G401 (cell line): ENCODE results near the gene PHLDB1. TPM values are rescaled to one million over a fixed set of nuclear protein-coding genes. Genes with fewer than 3 reads are reported as not detected.
A peak's percentile ranks its signal among the peaks of the same experiment; 100 is the strongest.

Source experiments
- DNase-seq: peaks from one replicate; pipeline ENCODE4 v3.0.0-alpha.2; 2015; ENCODE audit warnings: low spot score
- in situ Hi-C: cut with HindIII; loops from 2 replicates; pipeline ENCODE4 v1.10.0; 2016; ENCODE audit warnings: low sequenced_read_pairs, mixed read lengths
- total RNA-seq: library from RNA; depleted of rRNA; stranded (reverse); fragments of >200 nt; shearing (Covaris generic); gene quantifications from 2 replicates; pipeline ENCODE4 v1.2.3, GENCODE V29; 2014

PHLDB1 gene
- total RNA-seq, 1 experiment from 2014 or later, result 40.6 TPM

- no peak for DNase-seq
- in situ Hi-C loops, result no loop called here
Observed at GRCh38 chr11:118633979-118634378, 26.6 kb downstream of the PHLDB1 start.

DNA sequence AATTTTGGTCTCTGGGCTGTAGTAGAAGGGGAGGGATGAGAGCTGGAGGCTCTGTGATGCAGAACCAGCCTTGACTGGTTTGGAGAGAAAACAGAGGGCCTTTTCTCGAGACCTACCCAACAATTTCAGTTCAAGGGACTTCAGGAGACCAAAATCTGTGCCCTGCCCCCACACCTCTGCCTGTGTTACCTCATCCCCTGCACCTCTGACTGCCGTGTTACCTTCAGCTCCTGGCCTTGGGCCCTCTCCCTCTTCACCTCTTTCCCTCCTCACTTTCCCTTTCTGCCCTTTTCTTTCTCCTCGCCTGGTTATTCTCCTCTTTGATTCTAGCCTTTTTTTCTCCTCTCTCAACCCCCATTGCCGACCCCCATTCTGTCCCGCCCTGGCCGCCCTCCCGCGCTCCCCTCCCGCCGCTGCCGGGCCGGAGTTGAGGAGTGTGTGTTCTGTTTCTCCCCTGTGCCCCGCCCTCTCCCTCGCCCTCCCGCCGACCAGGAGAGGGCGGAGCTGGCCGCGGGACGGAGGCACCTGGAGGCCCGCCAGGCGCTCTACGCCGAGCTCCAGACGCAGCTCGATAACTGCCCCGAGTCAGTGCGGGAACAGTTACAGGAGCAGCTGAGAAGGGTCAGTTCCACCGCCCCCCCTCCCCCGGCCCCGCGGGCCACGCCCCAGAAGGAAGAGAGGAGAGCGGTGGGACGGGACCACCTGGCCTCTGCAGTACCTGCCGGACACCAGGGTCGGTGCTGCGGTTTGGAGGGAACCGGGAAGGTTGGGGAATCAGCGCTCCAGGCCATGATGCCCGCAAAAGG, 27.2 kb downstream of the PHLDB1 start:
- DNase-seq, result peak; percentile 85
- in situ Hi-C loops, result no loop called here

DNA sequence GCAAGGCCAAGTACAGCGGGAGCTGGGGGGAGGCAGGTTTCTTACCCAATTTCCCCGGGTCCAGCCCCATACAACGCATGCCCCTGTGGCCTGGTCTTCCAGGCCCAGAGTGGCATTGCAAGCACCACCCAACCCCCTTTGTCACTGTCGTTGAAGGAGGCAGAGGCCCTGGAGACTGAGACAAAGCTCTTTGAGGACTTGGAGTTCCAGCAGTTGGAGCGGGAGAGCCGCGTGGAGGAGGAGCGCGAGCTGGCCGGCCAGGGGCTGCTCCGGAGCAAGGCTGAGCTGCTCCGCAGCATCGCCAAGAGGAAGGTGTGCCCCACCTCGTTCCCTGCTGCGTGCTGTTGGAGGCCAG, 27.8 kb downstream of the PHLDB1 start:
- in situ Hi-C loops, result no loop called here
- DNase-seq, result peak; percentile 60

DNA sequence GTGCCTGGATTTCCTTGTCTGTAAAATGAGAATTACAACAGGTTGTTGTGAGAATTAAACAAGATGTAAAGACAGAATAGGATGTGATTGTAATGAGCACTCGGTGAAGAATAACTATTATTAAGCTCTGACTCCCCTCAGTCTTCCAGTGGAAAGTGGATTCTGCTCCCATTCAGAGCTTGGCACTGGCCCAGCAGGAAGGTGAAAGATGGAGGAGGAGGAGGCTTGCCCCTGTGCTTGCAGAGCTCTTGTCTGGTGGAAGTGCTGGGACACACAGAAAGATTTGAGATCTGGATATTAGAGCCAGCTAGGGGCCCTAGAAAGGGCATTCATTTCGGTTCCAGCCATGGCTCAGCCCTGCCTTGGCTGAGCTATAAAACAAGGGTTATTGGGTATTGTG, 28.2 kb downstream of the PHLDB1 start:
- in situ Hi-C loops, result no loop called here
- DNase-seq, result no peak

- in situ Hi-C loops, result no loop called here
- DNase-seq, result no peak
Observed at GRCh38 chr11:118636569-118637290, 29.3 kb downstream of the PHLDB1 start.

DNA sequence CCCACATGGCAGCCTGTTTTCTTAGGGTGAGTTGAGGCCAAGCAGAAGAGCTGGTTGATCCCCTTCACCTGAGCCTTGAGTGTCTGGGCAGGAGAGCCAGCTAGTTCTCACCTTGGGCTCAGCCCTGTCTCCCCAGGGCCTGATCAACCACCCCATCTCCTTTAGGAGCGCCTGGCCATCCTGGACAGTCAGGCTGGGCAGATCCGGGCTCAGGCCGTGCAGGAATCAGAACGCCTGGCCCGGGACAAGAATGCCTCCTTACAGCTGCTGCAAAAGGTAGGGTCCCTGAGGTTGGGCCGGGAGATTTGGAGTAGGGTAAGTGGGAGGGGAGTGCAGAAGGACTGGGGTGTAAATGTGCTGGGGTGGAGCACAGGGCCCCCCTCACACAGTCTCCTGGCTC, 31.3 kb downstream of the PHLDB1 start:
- in situ Hi-C loops, result no loop called here
- no peak for DNase-seq

GRCh38 chr11:118639899-118640298, 32.5 kb downstream of the PHLDB1 start:
- in situ Hi-C loops, result no loop called here
- no peak for DNase-seq

- peak; percentile 33 for DNase-seq
- in situ Hi-C loops, result no loop called here
Observed at GRCh38 chr11:118640332-118641154, 33.1 kb downstream of the PHLDB1 start.

GRCh38 chr11:118641397-118642019, 34.1 kb downstream of the PHLDB1 start:
- in situ Hi-C loops, result no loop called here
- DNase-seq, result peak; percentile 61

GRCh38 chr11:118643142-118643994, 36.0 kb downstream of the PHLDB1 start:
- peak; percentile 85 for DNase-seq
- in situ Hi-C loops, result no loop called here

GRCh38 chr11:118643995-118644345, 36.6 kb downstream of the PHLDB1 start:
- in situ Hi-C loops, result no loop called here
- DNase-seq, result peak; percentile 91

- no peak for DNase-seq
- in situ Hi-C loops, result no loop called here
Observed at GRCh38 chr11:118644496-118644895, 37.1 kb downstream of the PHLDB1 start.

- peak; percentile 79 for DNase-seq
- in situ Hi-C loops, result no loop called here
Observed at GRCh38 chr11:118645066-118645715, 37.8 kb downstream of the PHLDB1 start.

DNA sequence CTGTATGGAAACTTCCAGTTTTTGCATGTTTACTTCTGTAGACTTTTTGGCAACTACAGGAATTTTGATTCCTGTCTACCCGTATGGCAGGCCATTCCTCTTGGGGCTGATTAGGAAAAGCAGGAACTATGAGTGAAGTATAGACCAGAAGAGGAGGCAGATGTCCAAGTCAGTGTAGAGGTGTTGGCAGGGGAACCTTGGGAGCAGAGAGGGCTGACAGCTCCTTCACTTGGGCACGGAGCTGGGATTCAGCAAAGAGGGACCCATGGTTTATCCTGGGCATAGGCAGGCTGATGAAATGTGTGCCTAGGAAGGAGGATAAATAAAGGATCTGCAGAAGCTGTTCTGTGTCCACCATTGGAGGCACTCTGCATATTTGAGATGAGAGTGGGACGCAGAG, 39.0 kb downstream of the PHLDB1 start:
- in situ Hi-C loops, result no loop called here
- DNase-seq, result peak; percentile 35

DNA sequence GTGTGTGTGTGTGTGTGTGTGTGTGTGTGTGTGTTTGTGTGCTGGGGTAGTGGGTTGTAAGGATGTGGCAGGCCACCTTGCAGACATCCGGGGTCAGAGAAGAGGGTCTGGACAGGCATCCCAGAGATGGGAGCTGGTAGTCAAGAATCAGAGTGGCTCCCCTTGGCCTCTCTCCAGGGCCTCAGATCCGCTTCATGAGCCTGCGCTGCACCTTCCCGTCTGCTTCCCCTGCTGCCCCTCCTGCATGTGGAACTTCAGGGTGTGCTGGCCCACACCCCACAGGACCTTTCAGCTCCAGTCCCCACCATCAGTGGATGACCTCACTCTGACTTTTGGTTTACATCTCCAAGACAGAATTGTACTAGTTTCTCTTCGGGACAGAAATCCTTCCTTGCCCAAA, 40.9 kb downstream of the PHLDB1 start:
- no peak for DNase-seq
- in situ Hi-C loops, result no loop called here

DNA sequence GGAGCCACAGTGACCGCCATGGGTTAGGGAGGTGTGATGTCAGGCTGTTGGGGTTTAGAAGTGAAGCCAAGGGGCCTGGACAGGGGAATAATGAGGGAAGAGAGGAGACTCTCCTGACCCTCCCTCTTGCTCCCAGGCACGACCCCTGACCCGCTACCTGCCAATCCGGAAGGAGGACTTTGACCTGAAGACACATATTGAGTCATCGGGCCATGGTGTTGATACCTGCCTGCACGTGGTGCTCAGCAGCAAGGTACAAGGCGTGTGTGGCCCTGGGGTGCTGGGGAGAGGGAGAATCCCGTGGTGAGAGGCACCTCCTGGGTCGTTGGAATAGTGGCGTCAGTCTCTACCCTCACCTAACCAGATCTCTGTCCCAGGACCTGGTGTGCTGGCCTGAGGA, 42.5 kb downstream of the PHLDB1 start:
- in situ Hi-C loops, result no loop called here
- no peak for DNase-seq

- DNase-seq, result no peak
- in situ Hi-C loops, result no loop called here
Observed at GRCh38 chr11:118650366-118650765, 43.0 kb downstream of the PHLDB1 start.

DNA sequence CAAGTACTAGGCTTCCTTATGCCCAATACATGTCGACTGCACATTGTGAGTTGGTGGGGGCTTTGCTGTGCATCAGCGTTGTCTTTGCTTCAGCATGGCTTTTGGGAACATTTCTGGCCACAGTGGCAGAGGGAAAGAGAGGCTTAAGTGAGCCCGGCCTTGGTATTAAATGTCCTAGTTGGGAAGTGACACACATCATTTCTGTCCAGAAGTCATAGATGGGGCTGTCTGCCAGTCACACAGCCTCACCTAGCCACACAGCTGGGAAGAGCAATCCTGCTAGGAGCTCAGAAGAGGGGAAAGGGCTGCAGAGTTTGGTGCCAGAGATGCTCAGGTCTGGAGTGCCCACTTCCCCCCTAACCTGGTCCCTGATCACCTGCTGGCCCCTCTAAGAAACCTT, 44.4 kb downstream of the PHLDB1 start:
- no peak for DNase-seq
- in situ Hi-C loops, result no loop called here
